HG03139 (cell line): ENCODE results near the gene PCBD1.

Experiments used
- ATAC-seq: cut with Tn5 transposase; IDR thresholded peaks from one replicate; pipeline ENCODE4 v1.9.1; 2021; ENCODE audit not compliant: unreplicated experiment

The PCBD1 gene

GRCh38 chr10:70840836-70841235 is 47.5 kb downstream of the PCBD1 start:
- no peak for ATAC-seq

GRCh38 chr10:70838270-70838805 is 50.0 kb downstream of the PCBD1 start:
- no peak for ATAC-seq

GRCh38 chr10:70837660-70838059 is 50.7 kb downstream of the PCBD1 start:
- no peak for ATAC-seq

GRCh38 chr10:70836319-70836718 is 52.0 kb downstream of the PCBD1 start:
- no peak for ATAC-seq

- ATAC-seq: no peak
Observed at GRCh38 chr10:70834441-70835151, 53.8 kb downstream of the PCBD1 start.

- ATAC-seq: no peak
Observed at GRCh38 chr10:70834021-70834420, 54.3 kb downstream of the PCBD1 start.

- ATAC-seq: no peak
Observed at GRCh38 chr10:70833601-70834000, 54.8 kb downstream of the PCBD1 start.
